DND-41 (cell line): ENCODE results near the gene RAB40A.

Experiments
- CTCF ChIP-seq: IDR thresholded peaks from 2 replicates; pipeline ENCODE4 v1.5.1; 2012; ENCODE audit warnings: borderline replicate concordance, low read length, moderate library complexity, mild to moderate bottlenecking; ENCODE audit not compliant: poor library complexity, severe bottlenecking; ENCODE audit errors: extremely low read depth
- EZH2 ChIP-seq: IDR thresholded peaks from 3 replicates; pipeline ENCODE4 v1.6.1; 2012; ENCODE audit warnings: borderline replicate concordance, low read depth, mild to moderate bottlenecking, moderate library complexity, low read length, inconsistent platforms; ENCODE audit not compliant: severe bottlenecking

DNA sequence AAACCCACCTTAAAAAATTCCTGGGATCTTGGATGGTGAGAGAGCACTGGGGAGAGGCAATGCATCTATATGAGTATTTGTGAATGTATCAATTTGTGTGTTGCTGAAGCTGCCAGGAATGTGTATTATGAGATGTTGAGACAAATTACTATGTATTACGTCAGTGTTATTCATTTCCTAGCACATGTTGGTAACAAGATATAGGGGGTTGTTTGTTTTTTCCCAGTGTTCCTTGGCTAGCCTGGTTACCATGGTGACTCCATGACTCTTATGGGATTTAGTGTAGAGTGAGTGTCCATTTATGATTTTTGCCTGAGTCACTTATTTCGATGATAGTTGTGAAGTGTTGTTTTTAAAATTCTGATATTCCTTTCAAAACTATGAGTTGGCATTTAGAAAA is 65.6 kb downstream of the RAB40A start:
- TF ChIP-seq CTCF (no peak), EZH2 (no peak)
